OCI-LY7 (cell line): ENCODE data around the gene FKBP11. TPM values are rescaled to one million over a fixed set of nuclear protein-coding genes. Genes with fewer than 3 reads are reported as not detected.
A peak's percentile ranks its signal among the peaks of the same experiment; 100 is the strongest.

ENCODE experiments used
- BruUV-seq: library from RNA; stranded (reverse); fragments of 400-500 nt; replicated peaks from 2 replicates; lab custom pipeline; 2021; lab: Mats Ljungman, UMichigan
- CTCF ChIA-PET: fragments of 300-600 bp; sonication (Branson Sonifier 250); formaldehyde crosslinking; loops from one replicate; lab custom pipeline; 2022; ENCODE audit warnings: antibody characterized with exemption; ENCODE audit not compliant: unreplicated experiment; lab: Charles Lee
- POLR2A ChIA-PET: fragments of 300-600 bp; sonication (Branson Sonifier 250); formaldehyde crosslinking; loops from one replicate; lab custom pipeline; 2022; ENCODE audit warnings: antibody characterized with exemption; lab: Charles Lee
- DNase-seq: peaks from one replicate; pipeline ENCODE4 v3.0.0-alpha.2; 2015; ENCODE audit warnings: low spot score
- H2AFZ ChIP-seq: fragments of 200-600 bp; sonication (generic), shearing (Covaris generic); 2 replicates; pipeline ENCODE4 v1.6.1; 2014; ENCODE audit warnings: mild to moderate bottlenecking, antibody characterized with exemption, low read length, moderate library complexity
- H3K27ac ChIP-seq: fragments of 200-600 bp; sonication (generic); 2 replicates; pipeline ENCODE4 v1.5.1; 2014; ENCODE audit warnings: mixed run types, low read depth, mild to moderate bottlenecking, moderate library complexity, low read length, inconsistent platforms; ENCODE audit not compliant: poor library complexity, severe bottlenecking
- H3K36me3 ChIP-seq: fragments of 200-600 bp; sonication (generic); 2 replicates; pipeline ENCODE4 v1.6.1; 2014; ENCODE audit warnings: mild to moderate bottlenecking, antibody characterized with exemption, low read length, moderate library complexity, mixed read lengths; ENCODE audit not compliant: insufficient read depth
- H3K4me1 ChIP-seq: fragments of 200-600 bp; sonication (generic); 2 replicates; pipeline ENCODE4 v1.5.1; 2014; ENCODE audit warnings: mild to moderate bottlenecking, low read length; ENCODE audit not compliant: insufficient read depth, poor library complexity, severe bottlenecking
- H3K4me2 ChIP-seq: fragments of 200-600 bp; sonication (generic); 2 replicates; pipeline ENCODE4 v1.6.1; 2014; ENCODE audit warnings: mild to moderate bottlenecking, low read length
- H3K4me3 ChIP-seq: fragments of 200-600 bp; sonication (generic); 2 replicates; pipeline ENCODE4 v1.5.1; 2014; ENCODE audit warnings: mild to moderate bottlenecking, low read depth, low read length; ENCODE audit not compliant: poor library complexity, severe bottlenecking
- H3K79me2 ChIP-seq: fragments of 200-600 bp; sonication (generic); 2 replicates; pipeline ENCODE4 v1.6.1; 2016; ENCODE audit warnings: low read depth, mild to moderate bottlenecking, low read length, moderate library complexity, mixed read lengths; ENCODE audit not compliant: insufficient read depth
- H3K9me2 ChIP-seq: fragments of 200-600 bp; sonication (generic); 2 replicates; pipeline ENCODE4 v1.6.1; 2016; ENCODE audit warnings: mild to moderate bottlenecking, low read length, mixed read lengths; ENCODE audit not compliant: insufficient read depth
- H3K9me3 ChIP-seq: fragments of 200-600 bp; sonication (generic); 2 replicates; pipeline ENCODE4 v1.6.1; 2014; ENCODE audit warnings: mild to moderate bottlenecking, mixed run types, low read length, mixed read lengths
- H4K20me1 ChIP-seq: fragments of 200-600 bp; sonication (generic); 2 replicates; pipeline ENCODE4 v1.6.1; 2014; ENCODE audit warnings: mild to moderate bottlenecking, antibody characterized with exemption, low read length, moderate library complexity, mixed read lengths; ENCODE audit not compliant: insufficient read depth
- EZH2phosphoT487 ChIP-seq: fragments of 200-600 bp; sonication (generic); IDR thresholded peaks from 2 replicates; pipeline ENCODE4 v1.6.1; 2018; ENCODE audit warnings: low read depth, borderline replicate concordance, mild to moderate bottlenecking, mixed run types, antibody characterized with exemption, low read length, moderate library complexity, mixed read lengths
- intact Hi-C: fragments of 100-400 bp; cut with micrococcal nuclease; formaldehyde crosslinking; loops from one replicate; pipeline ENCODE4 v1.10.0; 2022; ENCODE audit not compliant: unreplicated experiment
- total RNA-seq, 2 experiments: library from RNA; depleted of rRNA in 1 of 2; stranded (reverse); fragments of >200 nt in 1 of 2; shearing (Covaris generic) in 1 of 2; gene quantifications; 2 replicates each; pipeline ENCODE4 v1.2.3, GENCODE V29; 2014 to 2022
- TF ChIP-seq, protein P1 (sequence below): fragments of 200-600 bp; sonication (generic); conservative IDR thresholded peaks from 2 replicates; pipeline ENCODE4 v1.5.1; 2014; ENCODE audit warnings: mild to moderate bottlenecking, antibody characterized with exemption, low read length, moderate library complexity, mixed read lengths

Gene FKBP11
- total RNA-seq, 2 experiments from 2014 or later: 18.7 to 66.2 TPM

DNA sequence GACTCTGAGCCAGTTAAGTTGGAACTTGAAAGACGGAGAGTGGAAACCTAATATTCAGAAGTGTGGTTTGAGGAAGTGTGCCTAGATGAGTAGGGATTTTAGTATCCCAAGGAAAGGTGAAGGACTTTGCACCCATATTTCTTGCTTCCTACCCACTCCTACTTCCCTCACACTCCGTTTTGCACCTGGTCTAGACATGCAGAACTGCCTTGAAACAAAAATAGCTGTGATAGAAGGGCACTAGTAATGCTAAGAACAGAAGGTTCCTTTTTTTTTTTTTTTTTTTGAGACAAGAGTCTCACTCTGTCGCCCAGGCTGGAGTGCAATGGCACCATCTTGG, 32.7 kb upstream of the FKBP11 start:
- ChIA-PET POLR2A (interaction anchor here (0.6 to 2.7 kb wide), 11 partner anchors 8 to 1446 kb away, joined by 3 to 14 read pairs (median 4); partner anchors contain the start of genes FKBP11, PRKAG1, RHEBL1 and SPATS2), CTCF (interaction anchor here (0.6 to 1.0 kb wide), 5 partner anchors 9 to 1263 kb away, joined by 3 to 6 read pairs (median 4); no protein-coding TSS in a partner anchor)
- Histone ChIP-seq H3K36me3 (peaks cover 26% of the 10 kb centered on the region), H4K20me1 (peaks cover 6% of the 10 kb centered on the region; the same call in 1 of the 2 replicates), H3K4me1 (peaks cover 31% of the 10 kb centered on the region), H3K9me2 (no peaks in the 10 kb centered on the region), H3K79me2 (peaks cover 39% of the 10 kb centered on the region), H3K4me3 (peak overlapping the region; percentile 75), H3K27ac (peak overlapping the region; percentile 61), H3K9me3 (no peaks in the 10 kb centered on the region), H2AFZ (peak overlapping the region; percentile 90), H3K4me2 (peak overlapping the region; percentile 97)
- intact Hi-C loops: no loop called here
- TF ChIP-seq, protein P1, sequence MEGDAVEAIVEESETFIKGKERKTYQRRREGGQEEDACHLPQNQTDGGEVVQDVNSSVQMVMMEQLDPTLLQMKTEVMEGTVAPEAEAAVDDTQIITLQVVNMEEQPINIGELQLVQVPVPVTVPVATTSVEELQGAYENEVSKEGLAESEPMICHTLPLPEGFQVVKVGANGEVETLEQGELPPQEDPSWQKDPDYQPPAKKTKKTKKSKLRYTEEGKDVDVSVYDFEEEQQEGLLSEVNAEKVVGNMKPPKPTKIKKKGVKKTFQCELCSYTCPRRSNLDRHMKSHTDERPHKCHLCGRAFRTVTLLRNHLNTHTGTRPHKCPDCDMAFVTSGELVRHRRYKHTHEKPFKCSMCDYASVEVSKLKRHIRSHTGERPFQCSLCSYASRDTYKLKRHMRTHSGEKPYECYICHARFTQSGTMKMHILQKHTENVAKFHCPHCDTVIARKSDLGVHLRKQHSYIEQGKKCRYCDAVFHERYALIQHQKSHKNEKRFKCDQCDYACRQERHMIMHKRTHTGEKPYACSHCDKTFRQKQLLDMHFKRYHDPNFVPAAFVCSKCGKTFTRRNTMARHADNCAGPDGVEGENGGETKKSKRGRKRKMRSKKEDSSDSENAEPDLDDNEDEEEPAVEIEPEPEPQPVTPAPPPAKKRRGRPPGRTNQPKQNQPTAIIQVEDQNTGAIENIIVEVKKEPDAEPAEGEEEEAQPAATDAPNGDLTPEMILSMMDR: no peak
- no peak for TF ChIP-seq EZH2phosphoT487
- peak; percentile 51 for DNase-seq
- BruUV-seq: no TSS peak

DNA sequence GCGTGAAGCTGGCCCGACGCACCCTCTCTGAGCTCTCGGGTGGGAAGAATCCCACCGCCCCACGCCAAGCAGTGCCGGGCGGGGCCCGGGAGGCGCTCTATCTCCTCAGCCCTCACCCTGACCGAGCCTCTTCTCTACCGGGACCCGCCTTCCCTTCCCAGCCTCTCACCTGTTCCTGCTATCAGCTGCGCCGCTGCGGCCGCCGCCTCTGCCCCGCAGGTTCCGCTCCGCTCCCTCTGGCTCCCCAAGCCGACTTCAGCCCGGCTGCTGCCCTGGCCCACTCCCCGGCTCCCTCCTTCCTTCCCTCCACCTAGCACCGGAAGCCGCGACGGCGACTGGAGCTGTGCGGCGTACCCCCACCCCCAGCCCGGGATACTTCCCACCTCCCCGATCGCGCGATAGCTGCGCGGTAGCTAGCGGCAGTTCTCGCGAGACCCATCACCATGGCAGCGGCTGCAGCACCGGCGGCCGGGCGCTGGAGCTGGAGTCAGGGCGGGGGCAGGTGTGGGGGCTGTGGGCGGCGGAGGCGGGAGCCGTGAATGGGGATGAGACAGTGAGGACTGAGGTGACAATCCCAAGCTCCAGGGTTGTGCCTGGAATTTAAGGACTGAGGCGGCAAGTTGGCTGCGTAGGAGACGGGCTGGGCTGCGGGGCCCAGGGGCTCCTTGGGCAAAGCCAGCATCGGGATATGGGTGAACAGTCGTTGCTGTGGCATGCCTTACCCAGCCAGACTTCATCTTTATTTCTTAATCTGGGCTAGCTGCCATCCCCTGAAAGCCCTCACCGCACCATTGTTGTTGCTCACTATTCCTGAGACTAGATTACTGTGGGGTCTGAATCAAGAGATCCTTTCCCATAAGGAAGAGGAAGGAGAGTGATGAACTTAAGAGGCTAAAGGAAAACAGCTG, 32.1 kb upstream of the FKBP11 start, which contains the start of gene ARF3:
Gene ARF3, minus strand, starts transcription at position 347 of the 908 bp plus-strand sequence. CDS start 16,392 bp downstream, outside the sequence.
- CTCF ChIA-PET: interaction anchor here (0.6 to 1.1 kb wide), 14 partner anchors 9 to 1262 kb away, joined by 3 to 15 read pairs (median 4); partner anchors contain the start of gene DDN
- Histone ChIP-seq H4K20me1 (peaks cover 6% of the 10 kb centered on the region; the same call in 1 of the 2 replicates), H2AFZ (peak within 1 kb of the TSS; percentile 90), H3K4me2 (peak within 1 kb of the TSS; percentile 97), H3K4me3 (peak within 1 kb of the TSS; percentile 75), H3K9me2 (no peaks in the 10 kb centered on the region), H3K4me1 (peaks cover 31% of the 10 kb centered on the region), H3K79me2 (peaks cover 40% of the 10 kb centered on the region), H3K36me3 (peaks cover 32% of the 10 kb centered on the region), H3K27ac (peak within 1 kb of the TSS; percentile 61), H3K9me3 (no peaks in the 10 kb centered on the region)
- intact Hi-C loops: loop anchor here (2.0 kb wide), 1 partner anchor 33 kb away; the partner anchor contains the start of gene FKBP11
- DNase-seq: peak; percentile 97
- no TSS peak for BruUV-seq
- TF ChIP-seq, protein P1: peak; percentile 21; the same call in 1 of the 2 replicates
- TF ChIP-seq EZH2phosphoT487: no peak
- POLR2A ChIA-PET: interaction anchor here (0.6 to 2.7 kb wide), 12 partner anchors 9 to 410 kb away, joined by 3 to 14 read pairs (median 3); partner anchors contain the start of genes FKBP11, PRKAG1, RHEBL1 and SPATS2
